Peyer's patch (tissue), 4 donors: ENCODE measurements around the gene SSR4. TPM values are rescaled to one million over a fixed set of nuclear protein-coding genes. Genes with fewer than 3 reads are reported as not detected.
"Not testable (repeated sequence)": the region's sequence is repeated elsewhere in the genome, so short reads cannot be mapped to it uniquely, and the experiment has no call there.

Source experiments
- DNase-seq, 3 donors: peaks; one replicate each; pipeline ENCODE4 v3.0.0-alpha.2; 2017 to 2019
- H3K27ac ChIP-seq, 4 donors: fragments of 200-600 bp; sonication (generic); one replicate each; pipeline ENCODE4 v1.5.1; 2016 to 2019
- H3K27me3 ChIP-seq, 2 donors: fragments of 200-600 bp; sonication (generic); one replicate each; pipeline ENCODE4 v1.5.1; 2019
- H3K36me3 ChIP-seq, 3 donors: fragments of 200-600 bp; sonication (generic); one replicate each; pipeline ENCODE4 v1.5.1; 2016 to 2019
- H3K4me1 ChIP-seq, 4 donors: fragments of 200-600 bp; sonication (generic); one replicate each; pipeline ENCODE4 v1.5.1; 2016 to 2019
- H3K4me3 ChIP-seq, 4 donors: fragments of 200-600 bp; sonication (generic); 1 replicate in 3 of 4; 2 replicates in 1 of 4; pipeline ENCODE4 v1.5.1; 2016 to 2019; ENCODE audit warnings: mild to moderate bottlenecking in 1 of 4
- H3K9me3 ChIP-seq, 4 donors: fragments of 200-600 bp; sonication (generic); one replicate each; pipeline ENCODE4 v1.5.1; 2016 to 2019; ENCODE audit warnings: mild to moderate bottlenecking in 1 of 4
- CTCF ChIP-seq, 6 experiments: fragments of 450-650 bp in 4 of 6; fragments of 200-600 bp in 2 of 6; sonication (generic) in 1 of 6; IDR thresholded peaks; one replicate each; pipeline ENCODE4 v1.5.1; 2017 to 2019; ENCODE audit warnings: antibody characterized with exemption in 6 of 6, mild to moderate bottlenecking in 3 of 6, moderate library complexity in 1 of 6
- POLR2A ChIP-seq, 2 donors: fragments of 450-650 bp; IDR thresholded peaks; one replicate each; pipeline ENCODE4 v1.5.1; 2017; ENCODE audit warnings: antibody characterized with exemption in 2 of 2, mild to moderate bottlenecking in 2 of 2, moderate library complexity in 2 of 2
- total RNA-seq, 4 donors: library from RNA; depleted of rRNA; stranded (reverse); fragments of >200 nt; gene quantifications; one replicate each; pipeline ENCODE4 v1.1.0, GENCODE V29; 2016

The SSR4 gene
- total RNA-seq = 100 to 1,000 TPM in 1 of 4 donors, 10 to 100 TPM in 3; 90.0 to 113 (median 96.4) TPM

- H3K36me3 ChIP-seq = peaks cover 0 to 29% (median 0%) of the 10 kb centered on the region in 3 donors
- peaks cover 0 to 20% (median 0%) of the 10 kb centered on the region in 4 donors for H3K4me1 ChIP-seq
These were observed at the start of gene SSR4, which contains the start of gene IDH3G for GRCh38 chrX:153794018-153794896. TSS of gene SSR4 (plus strand) at chrX:153794668. CDS start at chrX:153794688, 20 bp downstream. TSS of gene IDH3G (minus strand) at chrX:153794375. CDS start at chrX:153794326, 49 bp downstream.

GRCh38 chrX:153745067-153745433 is 49.4 kb upstream of the SSR4 start:
- not testable (repeated sequence) for H3K4me3 ChIP-seq, H3K36me3 ChIP-seq, H3K9me3 ChIP-seq, H3K27me3 ChIP-seq, H3K27ac ChIP-seq
- DNase-seq = peak; percentile 29 to 48 (median 35)
- H3K4me1 ChIP-seq = peaks cover 0 to 17% (median 0%) of the 10 kb centered on the region in 4 donors

More at GRCh38 chrX:153794018-153794896, at the start of gene SSR4, which contains the start of gene IDH3G:
- Histone ChIP-seq H3K4me3 (peak within 1 kb of the TSS; percentile 63 to 83 (median 68)), H3K27me3 (no peaks in the 10 kb centered on the region), H3K27ac (peak within 1 kb of the TSS; percentile 88 to 97 (median 94)), H3K9me3 (peaks cover 0 to 4% (median 0%) of the 10 kb centered on the region in 4 donors)
- TF ChIP-seq CTCF (IDR thresholded peaks at IDR 0.05) (peak in 3 of 6 experiments; percentile 11 to 44 (median 24)), POLR2A (IDR thresholded peaks at IDR 0.05) (peak; percentile 8 to 44)
- DNase-seq = peak; percentile 88 to 96 (median 92)

GRCh38 chrX:153746359-153746758 is 48.1 kb upstream of the SSR4 start:
- H3K36me3 ChIP-seq = no peaks in the 10 kb centered on the region
- H3K4me3 ChIP-seq = no peak overlapping the region
- TF ChIP-seq POLR2A (IDR thresholded peaks at IDR 0.05) (no peak), CTCF (IDR thresholded peaks at IDR 0.05) (no peak)
- DNase-seq = no peak
- H3K27me3 ChIP-seq = no peaks in the 10 kb centered on the region
- no peak overlapping the region for H3K27ac ChIP-seq
- H3K4me1 ChIP-seq = peaks cover 0 to 13% (median 0%) of the 10 kb centered on the region in 4 donors
- H3K9me3 ChIP-seq = no peaks in the 10 kb centered on the region

- H3K4me1 ChIP-seq = peaks cover 0 to 13% (median 0%) of the 10 kb centered on the region in 4 donors
- DNase-seq, H3K4me3 ChIP-seq, H3K27me3 ChIP-seq, H3K36me3 ChIP-seq, H3K27ac ChIP-seq, H3K9me3 ChIP-seq: not testable (repeated sequence)
These were observed 47.5 kb upstream of the SSR4 start for GRCh38 chrX:153746991-153747390.

- DNase-seq = not testable (repeated sequence)
These were observed 45.5 kb upstream of the SSR4 start for GRCh38 chrX:153749017-153749416.

GRCh38 chrX:153750127-153750774 is 44.2 kb upstream of the SSR4 start:
- Histone ChIP-seq H3K4me1 (no peaks in the 10 kb centered on the region), H3K9me3 (no peaks in the 10 kb centered on the region), H3K36me3 (no peaks in the 10 kb centered on the region), H3K27me3 (no peaks in the 10 kb centered on the region), H3K4me3 (no peak overlapping the region), H3K27ac (no peak overlapping the region)
- TF ChIP-seq CTCF (IDR thresholded peaks at IDR 0.05) = no peak
- TF ChIP-seq POLR2A (IDR thresholded peaks at IDR 0.05) = no peak
- DNase-seq = no peak

More at GRCh38 chrX:153749017-153749416, 45.5 kb upstream of the SSR4 start:
- H3K4me3 ChIP-seq, H3K4me1 ChIP-seq, H3K36me3 ChIP-seq, H3K27ac ChIP-seq, H3K9me3 ChIP-seq, H3K27me3 ChIP-seq: not testable (repeated sequence)

- Histone ChIP-seq H3K36me3 (no peaks in the 10 kb centered on the region), H3K9me3 (no peaks in the 10 kb centered on the region), H3K27ac (no peak overlapping the region), H3K4me3 (no peak overlapping the region), H3K4me1 (no peaks in the 10 kb centered on the region), H3K27me3 (no peaks in the 10 kb centered on the region)
- TF ChIP-seq POLR2A (IDR thresholded peaks at IDR 0.05) (no peak), CTCF (IDR thresholded peaks at IDR 0.05) (no peak)
- DNase-seq = no peak
These were observed 39.3 kb upstream of the SSR4 start for GRCh38 chrX:153755136-153755535.
